OCI-LY1 (cell line): ENCODE data around the gene SMIM9.

Experiments used
- EZH2 ChIP-seq: fragments of 200-600 bp; sonication (generic), shearing (Covaris generic); IDR thresholded peaks from 2 replicates; pipeline ENCODE4 v1.8.0; 2017; ENCODE audit warnings: borderline replicate concordance, mixed run types, mild to moderate bottlenecking, antibody characterized with exemption, low read length, moderate library complexity, mixed read lengths
- TF ChIP-seq, protein P1 (sequence below): fragments of 200-600 bp; sonication (generic), shearing (Covaris generic); IDR thresholded peaks from 2 replicates; pipeline ENCODE4 v1.5.1; 2017; ENCODE audit warnings: mild to moderate bottlenecking, antibody characterized with exemption, low read length, moderate library complexity, mixed read lengths

DNA sequence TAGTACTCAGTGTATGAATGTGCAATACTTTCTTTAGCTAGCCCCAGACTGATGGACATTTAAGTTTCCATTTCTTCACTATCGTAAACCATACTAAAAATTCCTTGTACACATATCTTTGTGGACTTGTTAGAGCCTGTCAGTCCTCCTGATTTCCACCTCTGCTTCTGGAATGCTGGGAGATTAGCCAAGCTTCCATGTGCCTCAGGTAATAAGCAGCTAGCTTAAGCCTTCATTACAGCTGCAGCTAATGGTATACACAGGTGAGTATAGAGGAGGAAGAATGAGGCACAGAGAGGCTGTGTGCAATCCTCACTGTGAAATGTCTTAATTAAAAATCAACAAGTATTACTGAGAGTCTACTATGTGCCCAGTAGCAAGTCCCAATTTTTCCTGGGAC lies 9.8 kb downstream of the SMIM9 start:
- TF ChIP-seq, protein P1, sequence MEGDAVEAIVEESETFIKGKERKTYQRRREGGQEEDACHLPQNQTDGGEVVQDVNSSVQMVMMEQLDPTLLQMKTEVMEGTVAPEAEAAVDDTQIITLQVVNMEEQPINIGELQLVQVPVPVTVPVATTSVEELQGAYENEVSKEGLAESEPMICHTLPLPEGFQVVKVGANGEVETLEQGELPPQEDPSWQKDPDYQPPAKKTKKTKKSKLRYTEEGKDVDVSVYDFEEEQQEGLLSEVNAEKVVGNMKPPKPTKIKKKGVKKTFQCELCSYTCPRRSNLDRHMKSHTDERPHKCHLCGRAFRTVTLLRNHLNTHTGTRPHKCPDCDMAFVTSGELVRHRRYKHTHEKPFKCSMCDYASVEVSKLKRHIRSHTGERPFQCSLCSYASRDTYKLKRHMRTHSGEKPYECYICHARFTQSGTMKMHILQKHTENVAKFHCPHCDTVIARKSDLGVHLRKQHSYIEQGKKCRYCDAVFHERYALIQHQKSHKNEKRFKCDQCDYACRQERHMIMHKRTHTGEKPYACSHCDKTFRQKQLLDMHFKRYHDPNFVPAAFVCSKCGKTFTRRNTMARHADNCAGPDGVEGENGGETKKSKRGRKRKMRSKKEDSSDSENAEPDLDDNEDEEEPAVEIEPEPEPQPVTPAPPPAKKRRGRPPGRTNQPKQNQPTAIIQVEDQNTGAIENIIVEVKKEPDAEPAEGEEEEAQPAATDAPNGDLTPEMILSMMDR: no peak
- TF ChIP-seq EZH2: no peak
